Kidney (tissue), 14 donors: ENCODE data around the gene EOMES. TPM values are rescaled to one million over a fixed set of nuclear protein-coding genes. Genes with fewer than 3 reads are reported as not detected.

Experiments used
- DNase-seq, 5 donors: peaks; one replicate each; pipeline ENCODE4 v3.0.0-alpha.2; 2013 to 2020
- FAIRE-seq: peaks from 2 replicates; lab custom pipeline; 2012; peaks lifted over from hg19 to GRCh38; lab: Jason Lieb, UNC
- H3K27ac ChIP-seq, 2 donors: one replicate each; pipeline ENCODE4 v1.7.0; 2013; ENCODE audit warnings: low read depth in 2 of 2, low read length in 2 of 2, inconsistent platforms in 1 of 2
- H3K27me3 ChIP-seq: one replicate; pipeline ENCODE4 v1.7.1; 2013; ENCODE audit warnings: low read length, inconsistent platforms; ENCODE audit not compliant: control insufficient read depth, insufficient read depth
- H3K36me3 ChIP-seq, 3 donors: one replicate each; pipeline versions ENCODE4 v1.7.0 to v1.7.1; 2013; ENCODE audit warnings: low read length in 3 of 3, control low read depth in 1 of 3, inconsistent platforms in 1 of 3; ENCODE audit not compliant: insufficient read depth in 3 of 3, control insufficient read depth in 2 of 3
- H3K4me1 ChIP-seq, 3 donors: one replicate each; pipeline versions ENCODE4 v1.7.0 to v1.7.1; 2013; ENCODE audit warnings: low read length in 3 of 3, inconsistent platforms in 1 of 3, low read depth in 1 of 3; ENCODE audit not compliant: control insufficient read depth in 2 of 3, insufficient read depth in 2 of 3
- H3K4me3 ChIP-seq, 3 donors: one replicate each; pipeline versions ENCODE4 v1.7.0 to v1.8.1; 2013; ENCODE audit warnings: low read length in 3 of 3, control low read depth in 1 of 3, inconsistent platforms in 1 of 3
- H3K9ac ChIP-seq, 3 donors: one replicate each; pipeline versions ENCODE4 v1.7.0 to v1.7.1; 2013; ENCODE audit warnings: low read length in 3 of 3, control low read depth in 1 of 3, inconsistent platforms in 1 of 3
- H3K9me3 ChIP-seq, 3 donors: one replicate each; pipeline versions ENCODE4 v1.7.0 to v1.7.1; 2013; ENCODE audit warnings: low read length in 3 of 3, control low read depth in 1 of 3, inconsistent platforms in 1 of 3; ENCODE audit not compliant: control insufficient read depth in 2 of 3, insufficient read depth in 1 of 3
- CTCF ChIP-seq: IDR thresholded peaks from 3 replicates; pipeline ENCODE4 v1.5.1; 2012; ENCODE audit warnings: mild to moderate bottlenecking, moderate library complexity, borderline replicate concordance; ENCODE audit not compliant: insufficient read depth; ENCODE audit errors: extremely low read depth
- intact Hi-C: fragments of 100-400 bp; cut with DNase I; formaldehyde crosslinking; loops from one replicate; pipeline ENCODE4 v1.11.1; 2022
- polyA plus RNA-seq: library from polyadenylated mRNA; stranded (reverse); fragments of 350-450 nt; fragmentation: Illumina TruSeq; extraction: RNeasy Lipid Tissue Mini Kit (QIAGEN cat#74804); gene quantifications from one replicate; pipeline ENCODE4 v1.2.3, GENCODE V29; 2014; ENCODE audit warnings: low read depth, low replicate concordance; ENCODE audit not compliant: insufficient read depth
- total RNA-seq: library from RNA; stranded (reverse); fragmentation: NEBNext Ultra II Directional; extraction: Animal tissue kit (Norgen Biotek cat#: 25700); gene quantifications from one replicate; pipeline ENCODE4 v1.2.1, GENCODE V29; 2021
- donor health status: control.
- donor health status: control.
- donor health status: control.
- donor health status: control.
- donor health status: control.
- donor health status: DM: yes; HTN: yes; CAD: no.
- donor health status: Normal renal cell carcinoma (clear cell type).

The EOMES gene
- total and polyA plus RNA-seq, 2 donors from 2014 or later: 0.22 to 1.3 TPM

DNA sequence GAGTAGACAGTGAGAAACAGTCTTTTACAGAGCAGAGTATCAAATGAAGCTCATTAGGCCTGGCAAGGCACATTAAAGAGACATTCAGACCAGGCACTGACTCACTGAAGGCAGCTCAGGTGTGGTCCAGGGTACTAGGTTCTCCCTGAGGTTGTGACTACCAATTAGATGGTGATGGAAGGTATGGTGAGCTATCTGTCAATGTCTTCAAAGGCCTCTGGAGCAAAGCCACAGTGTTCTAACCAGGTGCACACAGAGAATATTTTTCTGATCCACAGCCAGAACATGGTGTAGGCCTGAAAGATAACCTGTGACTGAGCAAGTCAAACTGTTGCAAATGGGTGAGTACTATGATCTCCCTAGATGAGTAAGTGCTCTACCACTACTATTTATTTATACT is 51.5 kb downstream of the EOMES start:
- no peak overlapping the region for H3K4me3 ChIP-seq
- TF ChIP-seq CTCF: no peak
- no peaks in the 10 kb centered on the region for H3K36me3 ChIP-seq
- H3K9ac ChIP-seq: no peak overlapping the region
- no peaks in the 10 kb centered on the region for H3K4me1 ChIP-seq
- H3K9me3 ChIP-seq: no peaks in the 10 kb centered on the region
- FAIRE-seq: no peak
- intact Hi-C loops: no loop called here
- H3K27me3 ChIP-seq: no peaks in the 10 kb centered on the region
- no peak for DNase-seq
- H3K27ac ChIP-seq: no peak overlapping the region

DNA sequence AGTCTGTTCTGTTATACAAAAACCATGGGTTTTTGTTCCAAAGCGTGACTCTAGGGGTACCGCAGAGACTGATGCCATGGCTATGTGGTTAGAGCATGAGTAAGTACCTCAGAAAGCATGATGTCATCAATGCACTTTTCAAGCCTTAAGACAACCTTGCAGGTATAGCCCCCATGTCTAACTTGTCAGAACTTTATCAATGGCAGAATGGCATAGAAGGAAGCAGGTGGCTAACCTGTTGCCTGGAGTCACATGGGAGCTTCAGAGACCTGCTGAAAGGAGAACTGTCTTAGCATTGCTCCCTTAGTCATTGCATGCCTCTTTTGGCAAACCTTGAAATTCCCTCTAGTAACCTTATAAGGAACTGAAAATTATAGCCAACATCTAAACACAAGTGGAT is 52.5 kb downstream of the EOMES start:
- no peak overlapping the region for H3K9ac ChIP-seq
- no peaks in the 10 kb centered on the region for H3K9me3 ChIP-seq
- H3K36me3 ChIP-seq: no peaks in the 10 kb centered on the region
- no peak for DNase-seq
- no peak for TF ChIP-seq CTCF
- no peak overlapping the region for H3K4me3 ChIP-seq
- no peak overlapping the region for H3K27ac ChIP-seq
- FAIRE-seq: no peak
- no peaks in the 10 kb centered on the region for H3K27me3 ChIP-seq
- intact Hi-C loops: no loop called here
- no peaks in the 10 kb centered on the region for H3K4me1 ChIP-seq

DNA sequence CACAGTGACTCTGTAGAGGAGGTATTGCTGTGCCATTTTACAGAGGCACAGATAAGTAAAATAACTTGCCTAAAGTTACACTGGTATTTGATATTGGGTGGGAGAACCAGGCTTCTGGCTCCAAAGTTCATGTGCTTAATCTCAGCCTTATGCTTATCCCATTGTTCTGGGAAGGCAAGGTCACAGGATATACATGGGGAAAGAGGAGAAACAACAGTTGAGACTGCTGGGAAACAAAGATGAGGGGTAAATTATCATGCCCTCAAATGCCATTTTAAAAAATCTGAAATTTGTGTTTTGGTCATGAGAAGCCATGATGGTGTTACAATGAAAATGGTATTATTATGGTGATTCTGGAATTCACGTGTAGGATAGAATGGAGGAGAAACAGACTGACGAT is 54.4 kb downstream of the EOMES start:
- Histone ChIP-seq H3K27me3 (no peaks in the 10 kb centered on the region), H3K36me3 (no peaks in the 10 kb centered on the region), H3K4me3 (no peak overlapping the region), H3K27ac (no peak overlapping the region), H3K4me1 (no peaks in the 10 kb centered on the region), H3K9ac (no peak overlapping the region), H3K9me3 (no peaks in the 10 kb centered on the region)
- no peak for DNase-seq
- intact Hi-C loops: no loop called here
- no peak for FAIRE-seq
- no peak for TF ChIP-seq CTCF

DNA sequence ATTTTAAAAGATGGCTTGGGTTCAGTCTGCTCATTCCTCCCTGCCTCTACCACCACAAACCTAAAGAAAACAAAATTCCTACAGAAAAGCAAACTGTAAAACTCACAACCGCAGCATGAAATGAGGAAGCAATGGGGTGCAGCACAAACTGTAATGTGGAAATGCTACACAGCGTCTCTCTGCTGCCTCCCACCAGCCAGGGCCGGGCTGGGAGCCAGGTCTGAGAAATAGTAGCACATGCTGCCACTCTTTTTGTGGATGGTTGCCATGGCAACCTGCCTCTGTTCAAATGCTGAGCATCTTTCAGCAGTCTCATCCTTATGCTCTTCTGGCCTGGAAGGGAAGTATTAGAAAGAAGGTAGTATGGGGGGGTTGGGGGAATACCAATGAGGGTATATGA is 55.4 kb downstream of the EOMES start:
- no peak for FAIRE-seq
- Histone ChIP-seq H3K27ac (no peak overlapping the region), H3K27me3 (no peaks in the 10 kb centered on the region), H3K9me3 (no peaks in the 10 kb centered on the region), H3K36me3 (no peaks in the 10 kb centered on the region), H3K4me3 (no peak overlapping the region), H3K4me1 (no peaks in the 10 kb centered on the region), H3K9ac (no peak overlapping the region)
- intact Hi-C loops: no loop called here
- DNase-seq: peak in 3 of 5 donors; percentile 21 to 89 (median 70)
- TF ChIP-seq CTCF: no peak
